22Rv1 (cell line): ENCODE measurements around the gene TUBB2B.

Experiments
- H3K27ac ChIP-seq: fragments of 450-650 bp; 2 replicates; pipeline ENCODE4 v1.5.1; 2017
- CTCF ChIP-seq: fragments of 450-650 bp; IDR thresholded peaks from 2 replicates; pipeline ENCODE4 v1.5.1; 2017; ENCODE audit warnings: mild to moderate bottlenecking
- ZFX ChIP-seq: fragments of 450-650 bp; IDR thresholded peaks from 2 replicates; pipeline ENCODE4 v1.6.1; 2017; ENCODE audit warnings: antibody characterized with exemption, borderline replicate concordance

TUBB2B gene

GRCh38 chr6:3258201-3258600 is 30.7 kb upstream of the TUBB2B start:
- H3K27ac ChIP-seq, result no peak overlapping the region
- no peak for TF ChIP-seq ZFX
- TF ChIP-seq CTCF, result no peak

DNA sequence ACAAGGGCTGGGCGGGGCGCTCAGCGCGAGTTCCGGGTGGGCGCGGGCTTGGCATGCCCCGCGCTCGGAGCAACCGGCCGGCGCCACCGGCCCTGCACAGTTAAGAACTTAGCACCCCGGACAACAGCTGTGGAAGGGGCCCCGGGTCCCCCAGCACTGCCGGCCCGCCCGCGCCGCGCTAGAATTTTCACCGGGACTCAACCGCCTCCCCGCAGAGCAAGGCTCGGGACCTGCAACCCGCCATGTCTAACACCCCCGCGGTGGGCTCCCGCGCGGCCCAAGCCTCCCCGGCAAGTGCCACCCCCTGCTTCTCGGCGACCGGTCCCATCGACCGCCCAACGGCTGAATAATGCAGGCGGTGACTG is 26.1 kb upstream of the TUBB2B start:
- TF ChIP-seq CTCF (no peak), ZFX (no peak)
- no peak overlapping the region for H3K27ac ChIP-seq

DNA sequence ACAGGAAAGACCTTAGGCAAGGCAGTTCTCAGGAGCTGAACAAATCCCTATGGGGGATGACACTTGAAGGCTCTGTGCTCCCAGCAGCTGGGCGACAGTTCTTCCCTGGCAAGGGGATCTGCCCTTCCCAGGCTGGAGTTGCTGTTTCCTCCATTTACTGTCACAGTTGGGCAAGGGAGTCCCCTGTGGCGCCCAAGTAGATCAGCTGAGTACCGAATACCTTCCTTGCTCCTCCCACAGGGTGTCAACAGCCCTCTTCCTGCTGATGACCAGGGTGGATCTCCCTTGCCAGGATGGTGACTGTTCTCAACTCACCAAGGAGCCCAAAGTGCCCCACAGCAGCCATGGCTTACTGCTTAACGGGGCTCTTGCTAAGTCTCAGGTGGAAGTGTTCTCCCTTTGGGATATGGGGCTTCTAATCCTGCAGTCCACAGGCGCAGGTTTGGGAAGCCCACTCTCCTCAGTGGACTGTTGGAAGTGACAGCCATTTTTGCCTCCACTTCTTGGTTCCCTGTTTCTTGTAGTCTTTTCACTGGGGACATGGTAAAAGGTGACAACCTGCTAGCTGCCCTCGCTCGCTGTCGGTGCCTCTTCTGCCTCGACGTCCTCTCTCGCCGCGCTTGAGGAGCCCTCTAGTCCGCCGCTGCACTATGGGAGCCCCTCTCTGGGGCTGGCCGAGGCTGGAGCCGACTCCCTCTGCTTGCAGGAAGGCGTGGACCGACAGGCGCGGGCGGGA is 25.6 kb upstream of the TUBB2B start:
- TF ChIP-seq CTCF (no peak), ZFX (no peak)
- H3K27ac ChIP-seq, result no peak overlapping the region

DNA sequence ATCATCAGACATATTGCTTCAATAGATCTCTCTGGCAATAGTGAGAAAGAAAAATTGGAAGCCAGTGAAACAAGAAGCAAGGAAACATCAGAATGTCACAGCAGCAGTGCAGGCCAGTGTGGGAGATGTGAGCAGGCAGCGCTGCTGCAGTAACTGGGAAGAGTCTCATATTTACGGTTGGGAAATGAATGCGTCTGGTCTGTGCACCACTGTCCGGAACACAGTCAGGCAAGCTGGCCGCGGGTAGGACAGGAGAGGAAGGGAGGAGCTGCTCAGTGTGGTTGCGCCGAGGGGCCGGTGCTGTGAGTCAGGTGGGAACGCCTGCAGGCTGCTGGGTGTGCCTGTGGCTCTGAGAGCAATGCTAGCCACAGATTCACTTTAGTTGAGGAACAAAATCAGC is 24.9 kb upstream of the TUBB2B start:
- no peak for TF ChIP-seq ZFX
- TF ChIP-seq CTCF, result no peak
- no peak overlapping the region for H3K27ac ChIP-seq

DNA sequence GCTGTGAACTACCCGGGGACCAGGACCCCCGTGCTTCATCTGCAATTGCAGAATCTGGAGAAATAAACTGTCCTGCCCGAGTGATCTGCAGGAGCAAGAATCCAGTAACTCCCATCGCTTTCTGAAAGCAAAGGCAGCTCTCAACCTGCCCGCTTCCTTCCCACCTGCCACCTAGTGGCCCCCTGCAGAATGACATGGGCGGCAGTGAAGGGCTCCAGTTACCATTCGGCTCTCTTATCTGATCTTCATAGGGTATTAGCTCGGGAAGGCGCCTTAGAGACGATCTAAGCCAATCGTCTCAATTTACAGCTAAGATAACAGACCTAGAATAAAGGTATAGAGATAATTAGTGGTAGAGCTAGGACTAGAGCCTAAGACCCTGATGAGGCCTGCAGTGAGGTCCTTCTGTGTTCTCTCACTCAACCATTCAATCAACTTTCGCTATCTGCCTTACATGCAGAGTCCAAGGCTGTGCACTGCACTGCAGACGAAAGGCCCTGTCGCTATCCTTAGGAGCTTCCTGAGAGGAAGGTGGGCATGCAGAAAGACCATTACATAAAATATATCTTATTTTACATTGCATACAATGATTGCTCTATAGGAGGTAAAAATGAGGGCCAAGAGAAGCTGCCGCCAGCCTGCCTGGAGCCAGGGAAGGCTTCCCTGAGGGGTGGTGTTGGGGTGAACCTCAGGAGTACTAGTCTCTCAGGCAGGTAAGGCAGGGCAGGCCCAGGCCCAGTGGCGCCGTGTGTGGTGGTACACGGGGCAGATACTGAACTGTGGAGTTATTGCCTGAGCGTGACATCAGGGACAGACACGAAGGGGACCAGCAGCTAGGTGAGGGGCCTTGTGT is 24.2 kb upstream of the TUBB2B start:
- no peak overlapping the region for H3K27ac ChIP-seq
- no peak for TF ChIP-seq ZFX
- peak; percentile 94 for TF ChIP-seq CTCF

DNA sequence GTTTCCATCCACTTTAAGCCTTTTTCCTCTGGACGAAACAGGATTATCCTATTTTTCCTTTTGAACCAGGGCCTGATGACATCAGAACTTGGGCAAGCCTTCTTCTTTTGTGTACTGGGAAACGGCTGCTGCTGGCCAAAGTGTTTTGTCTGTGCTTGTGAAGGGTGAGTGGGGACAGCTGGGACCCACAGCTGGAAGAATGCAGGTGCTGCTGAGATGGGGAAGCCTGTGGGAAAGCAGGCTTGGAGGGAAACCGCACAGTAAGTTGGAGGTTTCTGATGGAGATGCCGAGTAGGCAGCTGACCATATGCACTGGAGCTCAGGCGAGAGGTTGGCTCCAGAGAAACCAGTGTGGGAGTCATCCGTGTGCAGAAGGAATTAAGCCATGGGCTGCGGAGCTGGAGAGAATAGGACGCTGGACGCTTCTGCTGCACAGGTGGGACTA is 22.8 kb upstream of the TUBB2B start:
- no peak overlapping the region for H3K27ac ChIP-seq
- TF ChIP-seq CTCF (no peak), ZFX (no peak)

DNA sequence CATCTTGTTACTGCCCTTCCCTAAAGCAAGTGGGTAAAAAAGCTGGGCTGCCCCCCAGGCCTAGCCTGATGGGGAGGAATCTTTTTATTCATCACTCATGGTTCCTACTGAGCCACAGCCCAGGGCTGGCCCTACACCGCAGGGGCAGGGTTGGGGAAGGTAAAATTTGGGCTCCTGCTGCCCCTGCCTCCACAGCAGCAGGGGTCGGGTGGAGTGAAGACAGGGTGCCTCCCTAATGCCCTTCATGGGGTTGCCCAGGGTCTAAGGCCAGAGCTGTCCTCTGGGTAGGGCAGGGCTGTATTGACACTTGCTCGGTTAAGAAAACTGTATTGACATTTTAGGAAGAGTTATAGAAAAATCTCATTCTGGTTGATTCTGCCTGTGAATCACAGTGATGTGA is 22.4 kb upstream of the TUBB2B start:
- TF ChIP-seq CTCF, result no peak
- TF ChIP-seq ZFX, result no peak

More for the DNA sequence above, 22.4 kb upstream of the TUBB2B start:
- no peak overlapping the region for H3K27ac ChIP-seq
